B cell (primary cell): ENCODE measurements around the gene TAF1B. TPM values are rescaled to one million over a fixed set of nuclear protein-coding genes. Genes with fewer than 3 reads are reported as not detected.

Source experiments
- ATAC-seq: fragments of 200-7000 bp; cut with Tn5 transposase; one replicate; pipeline ENCODE4 v1.10.0; 2021; ENCODE audit warnings: low read depth, mild to moderate bottlenecking, moderate number of reproducible peaks, moderate library complexity
- CTCF ChIA-PET: fragments of 350-600 bp; sonication (Branson Sonifier 250); formaldehyde crosslinking; loops from one replicate; lab custom pipeline; 2021; ENCODE audit warnings: antibody characterized with exemption, inconsistent platforms; lab: Charles Lee
- POLR2A ChIA-PET: fragments of 350-600 bp; sonication (Branson Sonifier 250); formaldehyde crosslinking; loops from one replicate; lab custom pipeline; 2021; ENCODE audit warnings: antibody characterized with exemption; lab: Charles Lee
- DNase-seq: peaks from one replicate; pipeline ENCODE4 v3.0.0; 2013
- H2AFZ ChIP-seq: 2 replicates; pipeline ENCODE4 v1.6.1; 2012; ENCODE audit warnings: mild to moderate bottlenecking, low read depth, low read length; ENCODE audit not compliant: insufficient read depth, poor library complexity, severe bottlenecking
- H3K27ac ChIP-seq, 2 donors: 1 replicate in 1 of 2; 2 replicates in 1 of 2; pipeline ENCODE4 v1.5.1; 2012 to 2013; ENCODE audit warnings: low read length in 2 of 2, mild to moderate bottlenecking in 2 of 2, moderate library complexity in 1 of 2
- H3K27me3 ChIP-seq, 4 experiments: fragments of 200-600 bp in 1 of 4; sonication (generic) in 1 of 4; replicated peaks in 1 of 4; 1 replicate in 2 of 4; 2 replicates in 2 of 4; pipeline versions ENCODE4 v1.6.1 to v1.7.0; 2013 to 2016; ENCODE audit warnings: low read length in 3 of 4, mild to moderate bottlenecking in 2 of 4, mixed read lengths in 1 of 4, moderate library complexity in 1 of 4; ENCODE audit not compliant: insufficient read depth in 4 of 4, control insufficient read depth in 3 of 4; ENCODE audit errors: control extremely low read depth in 1 of 4
- H3K36me3 ChIP-seq, 2 experiments: replicated peaks in 1 of 2; 1 replicate in 1 of 2; 2 replicates in 1 of 2; pipeline versions ENCODE4 v1.6.1 to v1.7.1; 2013; ENCODE audit warnings: low read length in 1 of 2; ENCODE audit not compliant: insufficient read depth in 2 of 2, control insufficient read depth in 1 of 2; ENCODE audit errors: control extremely low read depth in 1 of 2, extremely low read depth in 1 of 2
- H3K4me1 ChIP-seq, 2 donors: fragments of 200-600 bp in 1 of 2; sonication (generic) in 1 of 2; 1 replicate in 1 of 2; 2 replicates in 1 of 2; pipeline versions ENCODE4 v1.5.1 to v1.6.1; 2013 to 2017; ENCODE audit warnings: low read length in 2 of 2; ENCODE audit not compliant: control insufficient read depth in 2 of 2, insufficient read depth in 2 of 2
- H3K4me2 ChIP-seq: replicated peaks from 2 replicates; pipeline ENCODE3; 2012; ENCODE audit warnings: mild to moderate bottlenecking, low read depth, low read length; ENCODE audit not compliant: poor library complexity, severe bottlenecking
- H3K4me3 ChIP-seq, 5 experiments: fragments of 200-600 bp in 1 of 5; sonication (generic) in 1 of 5; 1 replicate in 3 of 5; 2 replicates in 2 of 5; pipeline versions ENCODE4 v1.5.1 to v1.7.0; 2011 to 2016; ENCODE audit warnings: low read length in 4 of 5, mild to moderate bottlenecking in 4 of 5, low read depth in 2 of 5, control low read depth in 1 of 5, moderate library complexity in 1 of 5; ENCODE audit not compliant: insufficient read depth in 1 of 5; ENCODE audit errors: control extremely low read depth in 1 of 5, extremely low read depth in 1 of 5
- H3K79me2 ChIP-seq: fragments of 200-600 bp; sonication (generic); one replicate; pipeline ENCODE4 v1.6.0; 2016; ENCODE audit warnings: low read length; ENCODE audit not compliant: control insufficient read depth, insufficient read depth
- H3K9ac ChIP-seq: fragments of 200-600 bp; sonication (generic); 2 replicates; pipeline ENCODE4 v1.6.1; 2017; ENCODE audit warnings: mild to moderate bottlenecking, low read length, moderate library complexity
- H3K9me3 ChIP-seq, 3 donors: one replicate each; pipeline versions ENCODE4 v1.6.1 to v1.7.1; 2013; ENCODE audit warnings: low read length in 2 of 3; ENCODE audit not compliant: control insufficient read depth in 2 of 3, insufficient read depth in 1 of 3; ENCODE audit errors: control extremely low read depth in 1 of 3
- H4K20me1 ChIP-seq: 2 replicates; pipeline ENCODE4 v1.6.0; 2012; ENCODE audit warnings: mild to moderate bottlenecking, low read length; ENCODE audit not compliant: insufficient read depth, control insufficient read depth, poor library complexity, severe bottlenecking
- H3K27ac Mint-ChIP-seq: one replicate; pipeline ENCODE4 v1.8.0; 2021; ENCODE audit warnings: mixed read lengths
- H3K27me3 Mint-ChIP-seq: one replicate; pipeline ENCODE4 v1.8.0; 2021; ENCODE audit warnings: mixed read lengths
- H3K4me1 Mint-ChIP-seq: one replicate; pipeline ENCODE4 v1.8.0; 2021; ENCODE audit warnings: mixed read lengths
- H3K4me3 Mint-ChIP-seq: one replicate; pipeline ENCODE4 v1.8.0; 2021; ENCODE audit warnings: mixed read lengths
- H3K9me3 Mint-ChIP-seq: one replicate; pipeline ENCODE4 v1.8.0; 2022; ENCODE audit warnings: mixed read lengths; ENCODE audit not compliant: insufficient read depth
- EZH2 ChIP-seq: IDR thresholded peaks from 2 replicates; pipeline ENCODE4 v1.6.1; 2012; ENCODE audit warnings: borderline replicate concordance, low read depth, mild to moderate bottlenecking, moderate library complexity, low read length; ENCODE audit not compliant: insufficient read depth, poor library complexity, severe bottlenecking
- WGBS: methylation state at CpG from one replicate; pipeline ENCODE4 v1.1.5; 2013; ENCODE audit warnings: missing lambda C conversion rate; ENCODE audit not compliant: insufficient coverage; 5-methylcytosine and 5-hydroxymethylcytosine counted together
- intact Hi-C: fragments of 100-400 bp; cut with micrococcal nuclease; formaldehyde crosslinking; loops from one replicate; pipeline ENCODE4 v1.10.0; 2022
- polyA plus RNA-seq: library from polyadenylated mRNA; depleted of rRNA; stranded (reverse); fragments of >200 nt; gene quantifications from 2 replicates; pipeline ENCODE4 v1.2.3, GENCODE V29; 2012
- total RNA-seq, 2 donors: library from RNA; stranded (reverse); fragments of 120-200 nt in 1 of 2; gene quantifications; 1 replicate in 1 of 2; 2 replicates in 1 of 2; pipeline versions ENCODE4 v1.2.3 to v1.2.4, GENCODE V29; 2013 to 2022
- TF ChIP-seq, protein P1 (sequence below): fragments of 200-600 bp; IDR thresholded peaks from one replicate; pipeline ENCODE4 v1.8.0; 2022; ENCODE audit warnings: antibody characterized with exemption, mild to moderate bottlenecking

TAF1B gene
- total and polyA plus RNA-seq, 2 donors (not counting 1 experiment from before 2014, with no cell fraction given): 4.5 to 25.5 TPM

GRCh38 chr2:9971105-9971818 lies 128.0 kb downstream of the TAF1B start:
- DNase-seq (no peak), ATAC-seq (no peak)
- H3K27me3 Mint-ChIP-seq: peaks cover 6% of the 10 kb centered on the region
- no peak overlapping the region for H3K4me3 Mint-ChIP-seq
- no peak overlapping the region for H3K27ac Mint-ChIP-seq
- Histone ChIP-seq H3K27me3 (peaks cover 0 to 7% (median 0%) of the 10 kb centered on the region in 4 experiments), H4K20me1 (no peaks in the 10 kb centered on the region), H3K4me1 (peaks cover 8 to 11% of the 10 kb centered on the region in 2 donors), H2AFZ (no peak overlapping the region), H3K36me3 (no peaks in the 10 kb centered on the region), H3K9me3 (no peaks in the 10 kb centered on the region), H3K4me3 (no peak overlapping the region), H3K4me2 (no peak overlapping the region), H3K27ac (no peak overlapping the region), H3K9ac (no peak overlapping the region), H3K79me2 (no peaks in the 10 kb centered on the region)
- H3K4me1 Mint-ChIP-seq: peaks cover 12% of the 10 kb centered on the region
- H3K9me3 Mint-ChIP-seq: no peaks in the 10 kb centered on the region
- intact Hi-C loops: no loop called here
- TF ChIP-seq EZH2: no peak
- TF ChIP-seq, protein P1, sequence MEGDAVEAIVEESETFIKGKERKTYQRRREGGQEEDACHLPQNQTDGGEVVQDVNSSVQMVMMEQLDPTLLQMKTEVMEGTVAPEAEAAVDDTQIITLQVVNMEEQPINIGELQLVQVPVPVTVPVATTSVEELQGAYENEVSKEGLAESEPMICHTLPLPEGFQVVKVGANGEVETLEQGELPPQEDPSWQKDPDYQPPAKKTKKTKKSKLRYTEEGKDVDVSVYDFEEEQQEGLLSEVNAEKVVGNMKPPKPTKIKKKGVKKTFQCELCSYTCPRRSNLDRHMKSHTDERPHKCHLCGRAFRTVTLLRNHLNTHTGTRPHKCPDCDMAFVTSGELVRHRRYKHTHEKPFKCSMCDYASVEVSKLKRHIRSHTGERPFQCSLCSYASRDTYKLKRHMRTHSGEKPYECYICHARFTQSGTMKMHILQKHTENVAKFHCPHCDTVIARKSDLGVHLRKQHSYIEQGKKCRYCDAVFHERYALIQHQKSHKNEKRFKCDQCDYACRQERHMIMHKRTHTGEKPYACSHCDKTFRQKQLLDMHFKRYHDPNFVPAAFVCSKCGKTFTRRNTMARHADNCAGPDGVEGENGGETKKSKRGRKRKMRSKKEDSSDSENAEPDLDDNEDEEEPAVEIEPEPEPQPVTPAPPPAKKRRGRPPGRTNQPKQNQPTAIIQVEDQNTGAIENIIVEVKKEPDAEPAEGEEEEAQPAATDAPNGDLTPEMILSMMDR: no peak
- CTCF ChIA-PET: interaction anchor here (2.0 kb wide), 1 partner anchor 12 kb away, joined by 21 read pairs; no protein-coding TSS in a partner anchor
- POLR2A ChIA-PET: no interaction called here
- 96% methylated on average over 4 of the region's 9 CpGs for WGBS

- H3K4me1 Mint-ChIP-seq: peaks cover 12% of the 10 kb centered on the region
- DNase-seq (no peak), ATAC-seq (no peak)
- no peak overlapping the region for H3K9ac ChIP-seq
- ChIA-PET POLR2A (no interaction called here), CTCF (interaction anchor here (2.0 kb wide), 1 partner anchor 12 kb away, joined by 21 read pairs; no protein-coding TSS in a partner anchor)
- peaks cover 11% of the 10 kb centered on the region for H3K27me3 Mint-ChIP-seq
- no peak overlapping the region for H3K4me3 Mint-ChIP-seq
- H4K20me1 ChIP-seq: no peaks in the 10 kb centered on the region
- H3K4me3 ChIP-seq: no peak overlapping the region
- H3K79me2 ChIP-seq: no peaks in the 10 kb centered on the region
- no peak overlapping the region for H3K4me2 ChIP-seq
- no peaks in the 10 kb centered on the region for H3K9me3 Mint-ChIP-seq
- no peaks in the 10 kb centered on the region for H3K36me3 ChIP-seq
- no peak for TF ChIP-seq EZH2
- TF ChIP-seq, protein P1: no peak
- WGBS: 100% methylated on average over 5 of the region's 6 CpGs
- no peak overlapping the region for H3K27ac ChIP-seq
- peaks cover 0 to 7% (median 0%) of the 10 kb centered on the region in 4 experiments for H3K27me3 ChIP-seq
- no peak overlapping the region for H2AFZ ChIP-seq
- H3K4me1 ChIP-seq: peaks cover 8 to 11% of the 10 kb centered on the region in 2 donors
- intact Hi-C loops: no loop called here
- H3K27ac Mint-ChIP-seq: no peak overlapping the region
- no peaks in the 10 kb centered on the region for H3K9me3 ChIP-seq
Measured at GRCh38 chr2:9971890-9972289, 128.6 kb downstream of the TAF1B start.
